Kidney (tissue), 14 donors: ENCODE results near the gene WDR83. TPM values are rescaled to one million over a fixed set of nuclear protein-coding genes. Genes with fewer than 3 reads are reported as not detected.

Source experiments
- DNase-seq, 5 donors: peaks; one replicate each; pipeline ENCODE4 v3.0.0-alpha.2; 2013 to 2020
- FAIRE-seq: peaks from 2 replicates; lab custom pipeline; 2012; peaks lifted over from hg19 to GRCh38; lab: Jason Lieb, UNC
- H3K27ac ChIP-seq, 2 donors: one replicate each; pipeline ENCODE4 v1.7.0; 2013; ENCODE audit warnings: low read depth in 2 of 2, low read length in 2 of 2, inconsistent platforms in 1 of 2
- H3K27me3 ChIP-seq: one replicate; pipeline ENCODE4 v1.7.1; 2013; ENCODE audit warnings: low read length, inconsistent platforms; ENCODE audit not compliant: control insufficient read depth, insufficient read depth
- H3K36me3 ChIP-seq, 3 donors: one replicate each; pipeline versions ENCODE4 v1.7.0 to v1.7.1; 2013; ENCODE audit warnings: low read length in 3 of 3, control low read depth in 1 of 3, inconsistent platforms in 1 of 3; ENCODE audit not compliant: insufficient read depth in 3 of 3, control insufficient read depth in 2 of 3
- H3K4me1 ChIP-seq, 3 donors: one replicate each; pipeline versions ENCODE4 v1.7.0 to v1.7.1; 2013; ENCODE audit warnings: low read length in 3 of 3, inconsistent platforms in 1 of 3, low read depth in 1 of 3; ENCODE audit not compliant: control insufficient read depth in 2 of 3, insufficient read depth in 2 of 3
- H3K4me3 ChIP-seq, 3 donors: one replicate each; pipeline versions ENCODE4 v1.7.0 to v1.8.1; 2013; ENCODE audit warnings: low read length in 3 of 3, control low read depth in 1 of 3, inconsistent platforms in 1 of 3
- H3K9ac ChIP-seq, 3 donors: one replicate each; pipeline versions ENCODE4 v1.7.0 to v1.7.1; 2013; ENCODE audit warnings: low read length in 3 of 3, control low read depth in 1 of 3, inconsistent platforms in 1 of 3
- H3K9me3 ChIP-seq, 3 donors: one replicate each; pipeline versions ENCODE4 v1.7.0 to v1.7.1; 2013; ENCODE audit warnings: low read length in 3 of 3, control low read depth in 1 of 3, inconsistent platforms in 1 of 3; ENCODE audit not compliant: control insufficient read depth in 2 of 3, insufficient read depth in 1 of 3
- CTCF ChIP-seq: IDR thresholded peaks from 3 replicates; pipeline ENCODE4 v1.5.1; 2012; ENCODE audit warnings: mild to moderate bottlenecking, moderate library complexity, borderline replicate concordance; ENCODE audit not compliant: insufficient read depth; ENCODE audit errors: extremely low read depth
- intact Hi-C: fragments of 100-400 bp; cut with DNase I; formaldehyde crosslinking; loops from one replicate; pipeline ENCODE4 v1.11.1; 2022
- polyA plus RNA-seq: library from polyadenylated mRNA; stranded (reverse); fragments of 350-450 nt; fragmentation: Illumina TruSeq; extraction: RNeasy Lipid Tissue Mini Kit (QIAGEN cat#74804); gene quantifications from one replicate; pipeline ENCODE4 v1.2.3, GENCODE V29; 2014; ENCODE audit warnings: low read depth, low replicate concordance; ENCODE audit not compliant: insufficient read depth
- total RNA-seq: library from RNA; stranded (reverse); fragmentation: NEBNext Ultra II Directional; extraction: Animal tissue kit (Norgen Biotek cat#: 25700); gene quantifications from one replicate; pipeline ENCODE4 v1.2.1, GENCODE V29; 2021
- donor health status: control.
- donor health status: control.
- donor health status: control.
- donor health status: control.
- donor health status: control.
- donor health status: DM: yes; HTN: yes; CAD: no.
- donor health status: Normal renal cell carcinoma (clear cell type).

WDR83 gene
- total and polyA plus RNA-seq, 2 donors from 2014 or later = 10.5 to 21.2 TPM

- Histone ChIP-seq H3K4me1 (peaks cover 0 to 8% (median 0%) of the 10 kb centered on the region in 3 donors), H3K9me3 (no peaks in the 10 kb centered on the region), H3K9ac (no peak overlapping the region), H3K36me3 (peaks cover 13 to 44% (median 28%) of the 10 kb centered on the region in 3 donors), H3K27ac (no peak overlapping the region), H3K4me3 (no peak overlapping the region), H3K27me3 (no peaks in the 10 kb centered on the region)
- TF ChIP-seq CTCF = no peak
- intact Hi-C loops = loop anchor here (10.0 kb wide), 1 partner anchor 119 kb away; the partner anchor contains the start of gene JUNB
- DNase-seq = no peak
- no peak for FAIRE-seq
These were observed 8.8 kb downstream of the WDR83 start for GRCh38 chr19:12675399-12675798.

- TF ChIP-seq CTCF = no peak
- Histone ChIP-seq H3K27ac (no peak overlapping the region), H3K4me1 (peaks cover 0 to 4% (median 0%) of the 10 kb centered on the region in 3 donors), H3K36me3 (peaks cover 13 to 44% (median 28%) of the 10 kb centered on the region in 3 donors), H3K27me3 (no peaks in the 10 kb centered on the region), H3K4me3 (no peak overlapping the region), H3K9ac (no peak overlapping the region), H3K9me3 (no peaks in the 10 kb centered on the region)
- DNase-seq (no peak), FAIRE-seq (no peak)
- intact Hi-C loops = loop anchor here (10.0 kb wide), 1 partner anchor 119 kb away; the partner anchor contains the start of gene JUNB
These were observed 9.3 kb downstream of the WDR83 start for GRCh38 chr19:12675940-12676339.

- FAIRE-seq (no peak), DNase-seq (peak; percentile 80 to 91 (median 86))
- no peak overlapping the region for H3K27ac ChIP-seq
- peak; percentile 79 for TF ChIP-seq CTCF
- H3K36me3 ChIP-seq = peaks cover 13 to 44% (median 28%) of the 10 kb centered on the region in 3 donors
- H3K4me3 ChIP-seq = no peak overlapping the region
- peaks cover 0 to 4% (median 0%) of the 10 kb centered on the region in 3 donors for H3K4me1 ChIP-seq
- H3K9ac ChIP-seq = no peak overlapping the region
- intact Hi-C loops = loop anchor here (10.0 kb wide), 1 partner anchor 118 kb away; the partner anchor contains the start of gene JUNB
- H3K9me3 ChIP-seq = no peaks in the 10 kb centered on the region
- no peaks in the 10 kb centered on the region for H3K27me3 ChIP-seq
These were observed 9.8 kb downstream of the WDR83 start for GRCh38 chr19:12676384-12676792.
